IMR-90 (cell line): ENCODE data around the gene HTT-AS. TPM values are rescaled to one million over a fixed set of nuclear protein-coding genes. Genes with fewer than 3 reads are reported as not detected.

Experiments
- ATAC-seq: fragments of 200-7000 bp; cut with Tn5 transposase; 2 replicates; pipeline ENCODE4 v1.9.1; 2020; ENCODE audit warnings: low read depth, mild to moderate bottlenecking, moderate library complexity
- BruUV-seq: library from RNA; stranded (reverse); fragments of 400-500 nt; replicated peaks from 2 replicates; lab custom pipeline; 2021; lab: Mats Ljungman, UMichigan
- CTCF ChIA-PET: fragments of 300-600 bp; formaldehyde crosslinking; extraction: SDS; loops from one replicate; lab custom pipeline; 2021; ENCODE audit warnings: antibody characterized with exemption; lab: Yijun Ruan, JAX
- POLR2A ChIA-PET: fragments of 300-600 bp; sonication (Branson Sonifier 250); formaldehyde crosslinking; loops from one replicate; lab custom pipeline; 2022; ENCODE audit warnings: antibody characterized with exemption; ENCODE audit not compliant: unreplicated experiment; lab: Charles Lee
- DNase-seq: peaks from one replicate; pipeline ENCODE4 v3.0.0; 2013
- H2AFZ ChIP-seq: replicated peaks from 2 replicates; pipeline ENCODE3; 2013; ENCODE audit warnings: low read length, mild to moderate bottlenecking; ENCODE audit not compliant: poor library complexity
- H2AK5ac ChIP-seq: 2 replicates; pipeline ENCODE4 v1.6.1; 2013; ENCODE audit warnings: low read depth, low read length, inconsistent platforms
- H2AK9ac ChIP-seq: replicated peaks from 2 replicates; pipeline ENCODE3; 2013; ENCODE audit warnings: mild to moderate bottlenecking, low read depth, low read length, moderate library complexity; ENCODE audit not compliant: poor library complexity
- H2BK120ac ChIP-seq: 2 replicates; pipeline ENCODE4 v1.6.1; 2013; ENCODE audit warnings: low read depth, low read length, inconsistent platforms
- H2BK15ac ChIP-seq: 3 replicates; pipeline ENCODE4 v1.6.1; 2013; ENCODE audit warnings: low read depth, low read length, inconsistent platforms
- H2BK20ac ChIP-seq: 2 replicates; pipeline ENCODE4 v1.6.1; 2013; ENCODE audit warnings: low read depth, mild to moderate bottlenecking, inconsistent platforms, low read length, moderate library complexity
- H2BK5ac ChIP-seq: 2 replicates; pipeline ENCODE4 v1.6.1; 2013; ENCODE audit warnings: mild to moderate bottlenecking, low read depth, low read length, inconsistent platforms; ENCODE audit not compliant: poor library complexity, severe bottlenecking
- H3K14ac ChIP-seq: replicated peaks from 2 replicates; pipeline ENCODE4 v1.6.1; 2013; ENCODE audit warnings: low read depth, low read length, inconsistent platforms
- H3K18ac ChIP-seq: 2 replicates; pipeline ENCODE4 v1.6.1; 2013; ENCODE audit warnings: low read depth, low read length, control low read depth
- H3K23ac ChIP-seq: 2 replicates; pipeline ENCODE4 v1.6.1; 2013; ENCODE audit warnings: low read depth, low read length, inconsistent platforms
- H3K27ac ChIP-seq: 2 replicates; pipeline ENCODE4 v1.5.1; 2013; ENCODE audit warnings: mild to moderate bottlenecking, control low read depth, low read length; ENCODE audit not compliant: insufficient read depth
- H3K27me3 ChIP-seq: 2 replicates; pipeline ENCODE4 v1.6.1; 2013; ENCODE audit warnings: low read length; ENCODE audit not compliant: control insufficient read depth, insufficient read depth
- H3K36me3 ChIP-seq: 2 replicates; pipeline ENCODE4 v1.6.1; 2013; ENCODE audit warnings: low read length, mixed read lengths; ENCODE audit not compliant: control insufficient read depth, insufficient read depth
- H3K4ac ChIP-seq: 2 replicates; pipeline ENCODE4 v1.6.1; 2013; ENCODE audit warnings: low read depth, low read length, inconsistent platforms
- H3K4me1 ChIP-seq: 2 replicates; pipeline ENCODE4 v1.6.1; 2013; ENCODE audit warnings: low read length, mixed read lengths; ENCODE audit not compliant: control insufficient read depth, insufficient read depth
- H3K4me2 ChIP-seq: 2 replicates; pipeline ENCODE4 v1.6.1; 2013; ENCODE audit warnings: low read depth, mild to moderate bottlenecking, control low read depth, low read length, moderate library complexity
- H3K4me3 ChIP-seq: 2 replicates; pipeline ENCODE4 v1.5.1; 2013; ENCODE audit warnings: low read depth, mild to moderate bottlenecking, control low read depth, low read length, moderate library complexity; ENCODE audit not compliant: insufficient read depth
- H3K56ac ChIP-seq: 2 replicates; pipeline ENCODE4 v1.6.1; 2013; ENCODE audit warnings: low read length, inconsistent platforms; ENCODE audit not compliant: insufficient read depth; ENCODE audit errors: extremely low read depth
- H3K79me1 ChIP-seq, 2 experiments: 2 replicates each; pipeline ENCODE4 v1.6.1; 2013; ENCODE audit warnings: low read length in 2 of 2, inconsistent platforms in 1 of 2, low read depth in 1 of 2
- H3K9ac ChIP-seq: 2 replicates; pipeline ENCODE4 v1.6.1; 2013; ENCODE audit warnings: low read depth, low read length, control low read depth
- H3K9me1 ChIP-seq: 2 replicates; pipeline ENCODE4 v1.6.1; 2013; ENCODE audit warnings: low read length, inconsistent platforms; ENCODE audit not compliant: insufficient read depth
- H3K9me3 ChIP-seq: 2 replicates; pipeline ENCODE4 v1.6.1; 2013; ENCODE audit warnings: low read length; ENCODE audit not compliant: control insufficient read depth, insufficient read depth
- H4K20me1 ChIP-seq: 2 replicates; pipeline ENCODE4 v1.6.1; 2013; ENCODE audit warnings: low read length, inconsistent platforms; ENCODE audit not compliant: insufficient read depth
- H4K5ac ChIP-seq: 2 replicates; pipeline ENCODE4 v1.6.1; 2013; ENCODE audit warnings: mild to moderate bottlenecking, low read depth, low read length, control low read depth
- H4K8ac ChIP-seq, 2 experiments: 2 replicates each; pipeline ENCODE4 v1.6.1; 2013; ENCODE audit warnings: low read depth in 2 of 2, low read length in 2 of 2, control low read depth in 1 of 2, inconsistent platforms in 1 of 2
- H4K91ac ChIP-seq: 2 replicates; pipeline ENCODE4 v1.6.1; 2013; ENCODE audit warnings: low read depth, low read length, inconsistent platforms; ENCODE audit not compliant: insufficient read depth
- BHLHE40 ChIP-seq: fragments of 150-350 bp; IDR thresholded peaks from 2 replicates; pipeline ENCODE4 v1.6.1; 2016; ENCODE audit warnings: mild to moderate bottlenecking, low read depth, low read length
- CEBPB ChIP-seq: IDR thresholded peaks from 2 replicates; pipeline ENCODE4 v1.6.1; 2012; ENCODE audit warnings: low read depth, low read length, improper control_type of control experiment
- CHD1 ChIP-seq: IDR thresholded peaks from 2 replicates; pipeline ENCODE4 v1.6.1; 2012; ENCODE audit warnings: low read depth, low read length, improper control_type of control experiment
- ELK1 ChIP-seq: fragments of 150-350 bp; IDR thresholded peaks from 2 replicates; pipeline ENCODE4 v1.6.1; 2016; ENCODE audit warnings: low read depth, mild to moderate bottlenecking, low read length, moderate library complexity, borderline replicate concordance
- MXI1 ChIP-seq: IDR thresholded peaks from 2 replicates; pipeline ENCODE4 v1.6.1; 2012; ENCODE audit warnings: low read depth, mild to moderate bottlenecking, low read length, moderate library complexity, borderline replicate concordance
- RAD21 ChIP-seq: IDR thresholded peaks from 2 replicates; pipeline ENCODE4 v1.6.1; 2012; ENCODE audit warnings: low read length, improper control_type of control experiment
- RFX5 ChIP-seq: IDR thresholded peaks from 2 replicates; pipeline ENCODE4 v1.8.0; 2012; ENCODE audit warnings: low read depth, mild to moderate bottlenecking, low read length, moderate library complexity
- USF2 ChIP-seq: fragments of 150-350 bp; IDR thresholded peaks from 2 replicates; pipeline ENCODE4 v1.6.1; 2017; ENCODE audit warnings: mild to moderate bottlenecking, antibody characterized with exemption, low read length, low read depth
- WGBS, 2 experiments: methylation state at CpG; one replicate each; pipeline versions ENCODE4 v1.1.5 to v1.1.7; 2013; ENCODE audit warnings: missing lambda C conversion rate in 2 of 2; ENCODE audit not compliant: insufficient read length in 1 of 2; ENCODE audit errors: extremely low coverage in 2 of 2; 5-methylcytosine and 5-hydroxymethylcytosine counted together
- dilution Hi-C: fragments of 300-500 bp; cut with HindIII; formaldehyde crosslinking; loops from one replicate; pipeline ENCODE4 v1.14.3; 2018; ENCODE audit warnings: low sequenced_read_pairs; ENCODE audit not compliant: unreplicated experiment
- in situ Hi-C: fragments of 300-500 bp; cut with MboI; formaldehyde crosslinking; loops from 3 replicates; pipeline ENCODE4 v1.14.3; 2019; ENCODE audit warnings: low sequenced_read_pairs, inconsistent platforms, mixed read lengths
- intact Hi-C: fragments of 100-400 bp; cut with micrococcal nuclease; formaldehyde crosslinking; loops from 2 replicates; pipeline ENCODE4 v1.10.0; 2022
- polyA plus RNA-seq, 3 experiments: library from polyadenylated mRNA; depleted of rRNA; stranded (reverse); fragments of >200 nt; gene quantifications; 2 replicates each; pipeline ENCODE4 v1.2.3, GENCODE V29; 2012; ENCODE audit warnings: low replicate concordance in 1 of 3
- total RNA-seq: library from RNA; depleted of rRNA; stranded (reverse); fragments of >200 nt; gene quantifications from 2 replicates; pipeline ENCODE4 v1.2.3, GENCODE V29; 2012

HTT-AS gene
- total and polyA plus RNA-seq, 2 of the 4 experiments (the other 2 are of a cell fraction): not detected

- H4K20me1 ChIP-seq: no peaks in the 10 kb centered on the region
- no peak overlapping the region for H3K4ac ChIP-seq
- H3K9me3 ChIP-seq: peaks cover 7% of the 10 kb centered on the region
- intact Hi-C loops: no loop called here
- H2AK5ac ChIP-seq: no peak overlapping the region
- H3K9ac ChIP-seq: no peak overlapping the region
- ChIA-PET CTCF (no interaction called here), POLR2A (no interaction called here)
- no peaks in the 10 kb centered on the region for H3K4me1 ChIP-seq
- H2AFZ ChIP-seq: no peak overlapping the region
- TF ChIP-seq BHLHE40: no peak
- TF ChIP-seq CHD1: no peak
- no peak for TF ChIP-seq RFX5
- TF ChIP-seq ELK1: no peak
- no peak for TF ChIP-seq CEBPB
- TF ChIP-seq RAD21: no peak
- TF ChIP-seq MXI1: no peak
- no peak for TF ChIP-seq USF2
- H3K36me3 ChIP-seq: no peaks in the 10 kb centered on the region
- H3K14ac ChIP-seq: no peak overlapping the region
- H3K4me2 ChIP-seq: no peak overlapping the region
- WGBS, 2 experiments: 90% methylated on average over 2 of the region's 9 CpGs; no CpG with 5 or more reads in 1 of the 2 experiments
- H2AK9ac ChIP-seq: no peak overlapping the region
- DNase-seq (no peak), ATAC-seq (no peak)
- H3K27me3 ChIP-seq: peaks cover 33% of the 10 kb centered on the region
- H2BK15ac ChIP-seq: no peak overlapping the region
- H3K27ac ChIP-seq: no peak overlapping the region
- no peak overlapping the region for H3K18ac ChIP-seq
- no peaks in the 10 kb centered on the region for H3K9me1 ChIP-seq
- H3K23ac ChIP-seq: no peak overlapping the region
- H2BK5ac ChIP-seq: no peak overlapping the region
- no peak overlapping the region for H2BK20ac ChIP-seq
- dilution Hi-C loops: no loop called here
- no peak overlapping the region for H4K91ac ChIP-seq
- H4K5ac ChIP-seq: no peak overlapping the region
- BruUV-seq: no TSS peak
- in situ Hi-C loops: loop anchor here (25.0 kb wide), 1 partner anchor 264 kb away; the partner anchor contains the start of gene TNIP2
- no peak overlapping the region for H3K4me3 ChIP-seq
- H2BK120ac ChIP-seq: no peak overlapping the region
- H3K56ac ChIP-seq: no peak overlapping the region
- no peaks in the 10 kb centered on the region for H3K79me1 ChIP-seq
- no peak overlapping the region for H4K8ac ChIP-seq
These were observed 47.8 kb downstream of the HTT-AS start for GRCh38 chr4:3026540-3026939.
